HEK293T (cell line): Measurements from ENCODE around the gene NFAM1.

Experiments
- CTCF ChIA-PET: fragments of 350-600 bp; formaldehyde crosslinking; extraction: SDS; loops from one replicate; lab custom pipeline; 2021; ENCODE audit warnings: antibody characterized with exemption, inconsistent platforms; lab: Yijun Ruan, JAX
- POLR2A ChIA-PET: fragments of 350-600 bp; formaldehyde crosslinking; extraction: SDS; loops from one replicate; lab custom pipeline; 2020; ENCODE audit warnings: antibody characterized with exemption, inconsistent platforms; lab: Yijun Ruan, JAX
- DNase-seq: peaks from one replicate; pipeline ENCODE4 v3.0.0; 2012; ENCODE audit warnings: mixed read lengths; ENCODE audit errors: extremely low spot score
- ARNT ChIP-seq: fragments of 450-650 bp; IDR thresholded peaks from 2 replicates; pipeline ENCODE4 v1.6.1; 2017; ENCODE audit warnings: mild to moderate bottlenecking
- BHLHE40 ChIP-seq: fragments of 450-650 bp; IDR thresholded peaks from 2 replicates; pipeline ENCODE4 v1.6.1; 2016; ENCODE audit warnings: mild to moderate bottlenecking, moderate library complexity, borderline replicate concordance
- CTBP1 ChIP-seq: fragments of 450-650 bp; IDR thresholded peaks from 2 replicates; pipeline ENCODE4 v1.6.1; 2016; ENCODE audit warnings: borderline replicate concordance
- ELF4 ChIP-seq: fragments of 450-650 bp; IDR thresholded peaks from 2 replicates; pipeline ENCODE4 v1.6.1; 2017; ENCODE audit warnings: antibody characterized with exemption
- FOXA1 ChIP-seq: fragments of 450-650 bp; IDR thresholded peaks from 2 replicates; pipeline ENCODE4 v1.6.1; 2016; ENCODE audit warnings: mild to moderate bottlenecking
- FOXK2 ChIP-seq: fragments of 450-650 bp; IDR thresholded peaks from 2 replicates; pipeline ENCODE4 v1.6.1; 2016; ENCODE audit warnings: mild to moderate bottlenecking
- FOXM1 ChIP-seq: fragments of 450-650 bp; IDR thresholded peaks from 2 replicates; pipeline ENCODE4 v1.6.1; 2017; ENCODE audit warnings: mild to moderate bottlenecking, borderline replicate concordance
- HDGF ChIP-seq: fragments of 450-650 bp; IDR thresholded peaks from 2 replicates; pipeline ENCODE4 v1.6.1; 2017; ENCODE audit warnings: antibody characterized with exemption, borderline replicate concordance
- L3MBTL2 ChIP-seq: fragments of 450-650 bp; conservative IDR thresholded peaks from 2 replicates; pipeline ENCODE4 v1.6.1; 2016; ENCODE audit warnings: mild to moderate bottlenecking
- LEF1 ChIP-seq: fragments of 450-650 bp; IDR thresholded peaks from 2 replicates; pipeline ENCODE4 v1.6.1; 2017; ENCODE audit warnings: mild to moderate bottlenecking, borderline replicate concordance
- NFRKB ChIP-seq: fragments of 450-650 bp; IDR thresholded peaks from 2 replicates; pipeline ENCODE4 v1.6.1; 2016; ENCODE audit warnings: mild to moderate bottlenecking, moderate library complexity
- SP1 ChIP-seq: fragments of 450-650 bp; IDR thresholded peaks from 2 replicates; pipeline ENCODE4 v1.6.1; 2017
- SUZ12 ChIP-seq: fragments of 450-650 bp; IDR thresholded peaks from 2 replicates; pipeline ENCODE4 v1.6.1; 2016; ENCODE audit warnings: mild to moderate bottlenecking
- TARDBP ChIP-seq: fragments of 450-650 bp; IDR thresholded peaks from 2 replicates; pipeline ENCODE4 v1.6.1; 2016
- ZNF384 ChIP-seq: fragments of 450-650 bp; IDR thresholded peaks from 2 replicates; pipeline ENCODE4 v1.6.1; 2016
- TF ChIP-seq, protein P1 (sequence below): fragments of 450-650 bp; IDR thresholded peaks from 2 replicates; pipeline ENCODE4 v1.6.1; 2016

Gene NFAM1

DNA sequence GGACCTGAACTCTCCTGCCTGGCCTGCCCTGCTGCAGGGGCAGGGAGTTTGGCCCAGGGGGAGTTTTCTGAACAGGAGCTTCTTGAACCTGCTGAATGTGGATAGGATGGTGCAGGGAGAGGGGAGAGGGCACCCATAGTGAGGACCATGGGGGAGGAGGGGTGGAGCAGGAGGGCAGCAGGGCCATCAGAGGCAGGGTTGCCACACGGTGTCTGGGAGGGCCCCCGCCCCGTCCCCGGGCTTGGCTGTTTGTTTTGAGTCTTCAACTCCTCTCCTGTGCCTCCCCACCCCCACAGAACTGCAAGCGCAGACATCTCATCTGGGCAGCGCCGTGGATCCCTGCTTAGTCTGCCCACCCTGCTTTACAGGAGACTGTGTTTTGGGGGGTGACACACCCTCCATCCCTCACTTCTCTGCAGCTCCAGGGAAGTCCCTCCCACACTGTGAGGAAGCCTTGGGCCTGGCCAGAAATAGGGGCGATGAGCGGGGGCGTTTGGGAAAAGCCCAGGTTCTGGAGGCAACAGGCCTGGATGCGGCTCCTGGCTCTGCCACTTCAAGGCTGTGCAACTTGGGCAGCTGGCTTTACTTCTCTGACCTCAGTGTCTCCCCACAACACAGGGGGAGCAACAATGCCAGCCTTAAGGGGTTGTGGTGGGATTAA, 14.4 kb downstream of the NFAM1 start:
- TF ChIP-seq L3MBTL2, result no peak
- TF ChIP-seq SP1, result no peak
- TF ChIP-seq FOXK2, result no peak
- no peak for TF ChIP-seq ARNT
- TF ChIP-seq, protein P1, sequence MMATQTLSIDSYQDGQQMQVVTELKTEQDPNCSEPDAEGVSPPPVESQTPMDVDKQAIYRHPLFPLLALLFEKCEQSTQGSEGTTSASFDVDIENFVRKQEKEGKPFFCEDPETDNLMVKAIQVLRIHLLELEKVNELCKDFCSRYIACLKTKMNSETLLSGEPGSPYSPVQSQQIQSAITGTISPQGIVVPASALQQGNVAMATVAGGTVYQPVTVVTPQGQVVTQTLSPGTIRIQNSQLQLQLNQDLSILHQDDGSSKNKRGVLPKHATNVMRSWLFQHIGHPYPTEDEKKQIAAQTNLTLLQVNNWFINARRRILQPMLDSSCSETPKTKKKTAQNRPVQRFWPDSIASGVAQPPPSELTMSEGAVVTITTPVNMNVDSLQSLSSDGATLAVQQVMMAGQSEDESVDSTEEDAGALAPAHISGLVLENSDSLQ, result no peak
- no peak for TF ChIP-seq ELF4
- no peak for TF ChIP-seq HDGF
- TF ChIP-seq CTBP1, result no peak
- TF ChIP-seq ZNF384, result no peak
- TF ChIP-seq BHLHE40, result no peak
- no peak for TF ChIP-seq TARDBP
- TF ChIP-seq SUZ12, result no peak
- TF ChIP-seq NFRKB, result no peak
- no peak for TF ChIP-seq FOXA1
- no peak for TF ChIP-seq FOXM1
- no peak for DNase-seq
- POLR2A ChIA-PET, result interaction anchor here (0.7 kb wide), 1 partner anchor 49 kb away, joined by 3 read pairs; no protein-coding TSS in a partner anchor
- CTCF ChIA-PET, result no interaction called here

- CTCF ChIA-PET, result interaction anchor here (0.6 kb wide), 1 partner anchor 403 kb away, joined by 3 read pairs; no protein-coding TSS in a partner anchor
- POLR2A ChIA-PET, result no interaction called here
- TF ChIP-seq FOXM1 (no peak), TARDBP (no peak), HDGF (no peak), NFRKB (no peak), ELF4 (no peak), SUZ12 (no peak), SP1 (no peak), FOXK2 (no peak), ARNT (no peak), L3MBTL2 (no peak)
- TF ChIP-seq, protein P1, result no peak
- no peak for DNase-seq
These were observed 15.5 kb downstream of the NFAM1 start for GRCh38 chr22:42416671-42417230.

- DNase-seq, result no peak
- POLR2A ChIA-PET, result no interaction called here
- CTCF ChIA-PET, result interaction anchor here (0.7 kb wide), 1 partner anchor 262 kb away, joined by 3 read pairs; no protein-coding TSS in a partner anchor
These were observed 17.5 kb downstream of the NFAM1 start for GRCh38 chr22:42414565-42415303.

GRCh38 chr22:42414021-42414420, 18.2 kb downstream of the NFAM1 start:
- DNase-seq, result no peak
- ChIA-PET CTCF (interaction anchor here (0.7 kb wide), 1 partner anchor 262 kb away, joined by 3 read pairs; no protein-coding TSS in a partner anchor), POLR2A (no interaction called here)
- TF ChIP-seq SP1 (no peak), NFRKB (no peak), HDGF (no peak), FOXM1 (no peak), FOXK2 (no peak), BHLHE40 (no peak)
- TF ChIP-seq, protein P1, result no peak

More at GRCh38 chr22:42414565-42415303, 17.5 kb downstream of the NFAM1 start:
- TF ChIP-seq LEF1 (no peak), SUZ12 (no peak), ZNF384 (no peak)
- TF ChIP-seq, protein P1, result no peak

DNA sequence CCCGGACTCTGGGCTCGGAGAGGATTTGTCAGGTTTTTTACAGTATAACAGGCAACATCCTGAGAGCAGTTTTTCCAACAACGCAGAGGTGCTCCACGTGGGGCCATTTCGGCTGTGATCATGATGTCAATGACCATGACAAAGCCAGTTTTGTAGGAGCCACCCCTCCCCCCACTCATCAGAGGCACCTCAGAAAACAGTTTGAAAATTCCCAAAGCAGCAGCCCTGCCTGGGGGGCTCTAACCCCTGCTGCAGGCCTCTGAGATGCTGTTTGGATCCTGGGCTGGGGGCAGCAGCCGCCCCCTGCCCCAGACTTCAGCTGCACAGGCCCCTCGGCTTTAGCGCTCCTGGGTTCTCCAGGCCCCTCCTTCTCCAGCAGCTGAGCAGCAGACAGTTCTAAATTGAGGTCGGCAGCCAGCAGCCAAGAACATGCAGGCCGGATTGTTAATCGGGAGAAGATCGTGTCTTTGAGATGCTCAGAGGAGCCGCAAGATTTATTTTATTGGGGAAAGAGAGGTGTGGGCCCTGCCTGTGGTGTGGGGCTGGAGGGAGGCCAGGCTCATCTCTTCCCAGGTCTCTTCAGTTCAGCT, 19.4 kb downstream of the NFAM1 start:
- POLR2A ChIA-PET, result no interaction called here
- DNase-seq, result no peak
- CTCF ChIA-PET, result interaction anchor here (0.6 kb wide), 1 partner anchor 35 kb away, joined by 5 read pairs; no protein-coding TSS in a partner anchor
- TF ChIP-seq, protein P1, result no peak
- TF ChIP-seq TARDBP, result no peak
- no peak for TF ChIP-seq NFRKB
- no peak for TF ChIP-seq FOXA1
- no peak for TF ChIP-seq SP1
- no peak for TF ChIP-seq ARNT
- TF ChIP-seq HDGF, result no peak
- no peak for TF ChIP-seq BHLHE40
- TF ChIP-seq FOXK2, result no peak
- TF ChIP-seq ZNF384, result no peak
